Activated CD4-positive, CD25-positive, alpha-beta regulatory T cell treated with anti-CD3 and anti-CD28 coated beads, Interleukin-2, amount 50 U/mL, for 24 hours (primary cell): ENCODE data around the gene LAMP2.

Experiments used
- ATAC-seq, 2 donors: fragments of 150-1000 bp; cut with Tn5 transposase; one replicate each; pipeline ENCODE4 v1.10.0; 2021; ENCODE audit warnings: mild to moderate bottlenecking in 1 of 2, moderate library complexity in 1 of 2

Gene LAMP2

DNA sequence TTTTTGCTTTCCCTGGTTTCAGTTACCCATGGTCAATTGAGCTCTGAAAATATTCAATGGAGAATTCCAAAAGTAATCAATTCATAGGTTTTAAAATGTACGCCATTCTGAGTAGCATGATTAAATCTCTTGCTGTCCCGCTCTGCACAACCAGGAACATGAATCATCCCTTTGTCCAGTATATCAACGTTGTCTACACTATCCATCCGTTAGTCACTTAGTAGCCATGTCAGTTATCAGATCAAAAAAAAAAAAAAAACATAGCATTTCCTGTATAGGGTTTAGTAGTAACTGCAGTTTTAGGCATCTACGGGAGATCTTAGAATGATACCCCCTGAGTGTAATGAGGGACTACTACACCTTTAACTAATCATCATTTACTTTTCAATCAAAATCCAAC, 15.1 kb downstream of the LAMP2 start:
- no peak for ATAC-seq

GRCh38 chrX:120452131-120452530, 17.0 kb downstream of the LAMP2 start:
- no peak for ATAC-seq

DNA sequence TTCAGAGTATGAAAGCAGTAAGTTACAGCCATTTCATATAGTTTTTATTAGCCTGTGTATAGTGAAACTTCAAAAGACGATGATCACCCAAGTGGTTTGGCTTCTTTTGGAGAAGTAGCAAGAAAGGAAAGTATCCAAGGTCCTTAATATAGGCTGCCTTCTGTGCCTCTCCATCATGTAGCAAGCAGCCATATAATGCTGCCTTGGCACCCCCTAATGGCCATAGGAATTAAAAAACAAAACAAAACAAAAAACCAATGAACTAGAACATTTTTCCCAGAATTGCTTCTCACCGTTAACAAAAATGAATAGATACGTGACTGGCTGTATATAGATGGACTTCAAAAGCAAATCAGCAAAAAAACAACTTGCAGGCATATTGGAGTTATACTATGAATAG, 18.9 kb downstream of the LAMP2 start:
- ATAC-seq = no peak

DNA sequence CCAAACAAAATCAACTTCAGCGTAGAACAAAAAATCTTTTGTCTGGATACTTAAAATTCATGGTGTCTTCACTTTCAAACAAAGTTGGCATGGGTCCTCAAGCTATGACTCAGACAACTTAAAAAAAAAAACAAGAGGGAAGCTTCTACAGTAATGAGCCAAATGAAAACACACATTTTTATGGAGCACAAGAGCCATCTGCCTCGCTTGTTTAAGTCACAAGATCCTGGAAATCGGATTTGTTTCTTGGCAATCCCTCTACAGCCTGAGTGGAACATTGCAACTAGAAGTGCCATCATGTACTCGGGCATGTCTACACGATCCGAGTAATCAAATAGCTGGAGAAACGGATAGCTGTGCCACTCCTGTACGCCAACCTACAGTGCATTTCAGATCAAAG, 22.6 kb downstream of the LAMP2 start:
- ATAC-seq = no peak

DNA sequence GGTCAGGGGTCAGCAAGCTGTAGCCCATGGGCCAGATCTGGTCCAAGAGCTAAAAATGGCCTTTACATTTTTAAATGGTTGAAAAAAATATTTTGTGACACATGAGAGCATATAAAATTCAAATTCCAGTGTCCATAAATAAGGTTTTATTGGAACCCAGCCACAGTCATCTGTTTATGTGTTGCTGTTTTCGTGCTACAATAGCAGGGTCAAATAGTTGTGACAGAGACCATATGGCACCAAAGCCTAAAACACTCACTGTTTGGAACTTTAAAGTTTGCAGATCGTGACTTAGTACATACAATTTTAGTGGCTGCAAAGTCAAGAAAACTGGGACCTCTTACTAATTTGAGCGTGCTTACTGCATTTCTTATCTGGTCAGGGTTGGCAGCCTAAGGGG, 29.2 kb downstream of the LAMP2 start:
- no peak for ATAC-seq

- peak in 1 of 2 donors; percentile 64 for ATAC-seq
Observed at GRCh38 chrX:120429776-120430540, 39.1 kb downstream of the LAMP2 start.

DNA sequence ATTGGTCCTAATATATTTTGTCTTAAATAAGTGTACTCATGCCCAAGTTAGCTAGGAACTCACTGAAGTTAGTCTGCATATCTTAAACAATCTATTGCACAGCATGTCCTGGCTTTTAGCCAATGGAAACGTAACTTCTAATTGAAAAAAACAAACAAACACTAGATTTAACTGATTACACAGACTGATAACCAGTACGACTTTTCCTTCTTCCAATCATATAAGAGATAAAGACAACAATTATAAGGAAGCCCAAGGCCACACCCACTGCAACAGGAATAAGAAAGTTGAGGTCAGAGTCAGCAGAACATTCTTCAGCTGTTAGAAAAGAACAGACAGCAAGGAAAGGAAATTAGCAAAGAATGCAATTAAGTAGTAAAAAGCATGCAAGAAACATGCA, 40.8 kb downstream of the LAMP2 start:
- no peak for ATAC-seq

GRCh38 chrX:120426599-120426998, 42.5 kb downstream of the LAMP2 start:
- no peak for ATAC-seq

- ATAC-seq = no peak
Observed at GRCh38 chrX:120419463-120419862, 49.6 kb downstream of the LAMP2 start.

- ATAC-seq = no peak
Observed at GRCh38 chrX:120408168-120408567, 60.9 kb downstream of the LAMP2 start.

GRCh38 chrX:120406638-120407037, 62.5 kb downstream of the LAMP2 start:
- ATAC-seq = no peak

DNA sequence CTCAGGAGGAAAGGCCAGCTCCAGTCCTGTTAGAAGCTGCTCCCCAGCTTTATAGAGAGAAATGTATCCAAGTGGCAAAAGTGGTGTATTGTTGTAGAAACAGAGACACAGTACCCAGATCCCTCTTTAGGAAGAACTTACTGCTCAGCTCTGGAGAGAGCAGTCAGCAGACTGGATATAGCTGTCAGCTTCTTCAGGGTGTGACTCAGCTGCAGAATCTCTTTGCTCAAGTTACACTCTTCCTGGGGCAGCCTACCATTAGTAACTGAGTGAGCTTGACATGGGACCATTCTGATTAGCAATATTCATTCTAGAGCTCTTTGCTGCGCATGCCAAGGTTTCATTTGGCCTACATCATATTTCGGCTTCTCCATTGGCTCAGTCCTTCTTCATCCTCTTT, 66.7 kb downstream of the LAMP2 start:
- ATAC-seq = no peak

DNA sequence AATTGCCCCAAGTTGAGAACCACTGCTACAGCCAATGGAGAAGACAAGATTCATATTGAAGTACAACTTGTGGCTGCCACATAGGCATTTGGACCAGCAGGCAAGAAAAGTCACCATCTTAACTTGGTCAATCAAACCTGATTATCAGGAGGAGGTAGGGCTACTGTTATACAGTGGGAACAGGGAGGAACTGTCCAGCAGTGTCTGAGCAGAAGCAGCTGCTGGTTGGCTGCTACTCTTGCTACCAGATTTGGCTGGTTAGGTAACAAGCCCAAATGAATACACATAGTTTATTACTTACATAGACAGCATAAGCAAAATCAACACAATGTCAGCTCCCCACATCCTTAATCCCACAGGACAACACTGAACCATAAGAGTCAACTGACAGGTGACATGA, 67.8 kb downstream of the LAMP2 start:
- ATAC-seq = no peak

DNA sequence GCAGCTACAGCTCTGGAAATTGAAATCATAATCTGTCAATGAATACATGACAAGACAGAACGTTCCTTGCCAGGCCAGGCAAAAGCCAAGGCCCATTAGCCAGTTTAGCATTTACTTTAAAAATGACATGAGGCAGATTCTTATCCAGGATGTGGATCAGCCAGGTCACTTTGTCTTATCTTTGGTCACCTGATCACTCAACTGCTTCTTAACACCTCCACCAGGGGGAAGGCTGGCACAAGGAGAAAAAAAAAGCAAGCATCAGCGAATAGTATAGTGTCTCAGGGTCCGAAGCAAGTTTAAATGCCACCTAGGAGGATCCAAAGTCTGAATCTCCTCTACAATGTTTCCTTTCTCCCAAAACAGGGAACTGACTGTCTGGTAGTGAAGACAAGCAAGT, 88.4 kb downstream of the LAMP2 start:
- ATAC-seq = peak in 1 of 2 donors; percentile 24

DNA sequence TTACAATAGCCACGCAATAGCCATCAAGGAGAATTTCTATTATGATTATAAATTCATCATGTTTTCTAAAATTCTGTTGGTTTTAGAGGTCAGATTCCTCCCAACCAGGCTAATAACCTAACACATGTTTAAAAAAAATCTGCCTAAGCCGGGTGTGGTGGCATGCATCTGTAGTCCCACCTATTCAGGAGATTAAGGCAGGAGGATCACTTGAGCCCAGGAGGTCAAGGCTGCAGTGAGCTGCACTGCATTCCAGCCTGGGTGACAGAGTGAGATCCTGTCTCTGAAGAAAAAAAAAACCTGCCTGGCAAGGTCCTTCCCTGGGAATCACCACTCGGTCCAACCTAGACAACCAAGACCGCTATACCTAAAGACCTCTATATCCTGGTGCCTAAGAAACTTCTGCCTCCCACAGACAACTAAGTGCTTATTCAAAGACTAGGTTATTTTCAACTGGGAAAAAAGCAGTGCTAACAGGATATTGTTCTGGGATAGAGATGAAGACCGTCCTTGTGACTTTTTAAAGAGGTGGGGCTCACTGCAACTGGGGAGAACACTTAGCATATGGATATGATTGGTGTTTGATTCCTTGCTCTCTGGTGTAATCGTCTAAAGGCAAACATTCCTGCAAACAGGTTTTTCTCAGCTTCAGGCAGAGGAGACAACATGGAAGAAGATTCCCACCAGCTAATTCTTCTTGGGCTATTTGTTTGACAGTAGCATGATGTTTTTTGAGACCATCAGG, 89.0 kb downstream of the LAMP2 start:
- ATAC-seq = no peak

- ATAC-seq = no peak
Observed at GRCh38 chrX:120378570-120378969, 90.5 kb downstream of the LAMP2 start.
